ENCODE data around the gene KRTAP10-12. TPM values are rescaled to one million over a fixed set of nuclear protein-coding genes. Genes with fewer than 3 reads are reported as not detected.

KRTAP10-12 gene
- total RNA-seq, 2 donors from 2014 or later, result not detected

- no peak overlapping the region for H3K4me3 ChIP-seq (ENCODE audit: low read length)
- no peak overlapping the region for H3K9ac ChIP-seq (ENCODE audit: extremely low read depth, low read length, poor library complexity, severe bottlenecking)
- H3K9me3 Mint-ChIP-seq, result peaks cover 16% of the 10 kb centered on the region
- TF ChIP-seq CTCF (conservative IDR thresholded peaks at IDR 0.05), result no peak
- no peak overlapping the region for H3K4me3 Mint-ChIP-seq
- DNase-seq, result no peak
- no peaks in the 10 kb centered on the region for H3K27me3 ChIP-seq (ENCODE audit: control insufficient read depth, insufficient read depth, low read length, poor library complexity, severe bottlenecking)
- 76 to 80% methylated on average over 1 of the region's 1 CpG for WGBS, 2 experiments (ENCODE audit: insufficient coverage in 1 of 2, insufficient read length in 1 of 2)
- no peaks in the 10 kb centered on the region for H3K36me3 Mint-ChIP-seq (ENCODE audit: low read depth)
- no peak overlapping the region for H3K27ac ChIP-seq (ENCODE audit: low read depth, low read length)
- H3K27me3 Mint-ChIP-seq (ENCODE audit: insufficient read depth), result peaks cover 4% of the 10 kb centered on the region
- H3K36me3 ChIP-seq (ENCODE audit: control insufficient read depth, insufficient read depth, low read length), result no peaks in the 10 kb centered on the region
- no peak overlapping the region for H3K27ac Mint-ChIP-seq
- peaks cover 6% of the 10 kb centered on the region for H3K9me3 ChIP-seq (ENCODE audit: control insufficient read depth, low read length)
- no peaks in the 10 kb centered on the region for H3K4me1 ChIP-seq (ENCODE audit: control insufficient read depth, insufficient read depth, low read length)
- peaks cover 10% of the 10 kb centered on the region for H3K4me1 Mint-ChIP-seq
Observed at GRCh38 chr21:44656868-44657267, 40.1 kb upstream of the KRTAP10-12 start.

GRCh38 chr21:44657635-44658540 is 39.1 kb upstream of the KRTAP10-12 start, which contains the start of gene KRTAP12-3:
Gene KRTAP12-3 (plus strand): TSS chr21:44657932. CDS start chr21:44657980, 48 bp downstream.
- no peaks in the 10 kb centered on the region for H3K36me3 Mint-ChIP-seq (ENCODE audit: low read depth)
- Histone ChIP-seq H3K36me3 (ENCODE audit: control insufficient read depth, insufficient read depth, low read length) (no peaks in the 10 kb centered on the region), H3K4me1 (ENCODE audit: control insufficient read depth, insufficient read depth, low read length) (no peaks in the 10 kb centered on the region), H3K9ac (ENCODE audit: extremely low read depth, low read length, poor library complexity, severe bottlenecking) (no peak within 1 kb of the TSS), H3K27ac (ENCODE audit: low read depth, low read length) (no peak within 1 kb of the TSS), H3K27me3 (ENCODE audit: control insufficient read depth, insufficient read depth, low read length, poor library complexity, severe bottlenecking) (no peaks in the 10 kb centered on the region), H3K9me3 (ENCODE audit: control insufficient read depth, low read length) (peaks cover 6% of the 10 kb centered on the region), H3K4me3 (ENCODE audit: low read length) (no peak within 1 kb of the TSS)
- H3K4me1 Mint-ChIP-seq, result peaks cover 10% of the 10 kb centered on the region
- peaks cover 16% of the 10 kb centered on the region for H3K9me3 Mint-ChIP-seq
- no peak for TF ChIP-seq CTCF (conservative IDR thresholded peaks at IDR 0.05)
- no peak within 1 kb of the TSS for H3K27ac Mint-ChIP-seq
- WGBS, 2 experiments (ENCODE audit: insufficient coverage in 1 of 2, insufficient read length in 1 of 2), result 86 to 92% methylated on average over 26 of the region's 26 CpGs
- peaks cover 4% of the 10 kb centered on the region for H3K27me3 Mint-ChIP-seq (ENCODE audit: insufficient read depth)
- DNase-seq, result no peak
- H3K4me3 Mint-ChIP-seq, result no peak within 1 kb of the TSS

GRCh38 chr21:44658541-44658910 is 38.4 kb upstream of the KRTAP10-12 start:
- H3K9me3 Mint-ChIP-seq, result peaks cover 13% of the 10 kb centered on the region
- H3K27ac Mint-ChIP-seq, result no peak overlapping the region
- peaks cover 10% of the 10 kb centered on the region for H3K4me1 Mint-ChIP-seq
- peaks cover 4% of the 10 kb centered on the region for H3K27me3 Mint-ChIP-seq (ENCODE audit: insufficient read depth)
- no peak overlapping the region for H3K4me3 Mint-ChIP-seq
- WGBS, 2 experiments (ENCODE audit: insufficient coverage in 1 of 2, insufficient read length in 1 of 2), result 89% methylated on average over 5 of the region's 5 CpGs; no CpG with 5 or more reads in 1 of the 2 experiments
- TF ChIP-seq CTCF (conservative IDR thresholded peaks at IDR 0.05), result no peak
- no peak for DNase-seq
- Histone ChIP-seq H3K9ac (ENCODE audit: extremely low read depth, low read length, poor library complexity, severe bottlenecking) (no peak overlapping the region), H3K9me3 (ENCODE audit: control insufficient read depth, low read length) (peaks cover 6% of the 10 kb centered on the region), H3K4me3 (ENCODE audit: low read length) (no peak overlapping the region), H3K27ac (ENCODE audit: low read depth, low read length) (no peak overlapping the region), H3K27me3 (ENCODE audit: control insufficient read depth, insufficient read depth, low read length, poor library complexity, severe bottlenecking) (no peaks in the 10 kb centered on the region), H3K4me1 (ENCODE audit: control insufficient read depth, insufficient read depth, low read length) (no peaks in the 10 kb centered on the region), H3K36me3 (ENCODE audit: control insufficient read depth, insufficient read depth, low read length) (no peaks in the 10 kb centered on the region)
- no peaks in the 10 kb centered on the region for H3K36me3 Mint-ChIP-seq (ENCODE audit: low read depth)
